T-cell (primary cell): Measurements from ENCODE around the gene CCDC33. TPM values are rescaled to one million over a fixed set of nuclear protein-coding genes. Genes with fewer than 3 reads are reported as not detected.

Experiments
- ATAC-seq, 4 experiments: fragments of 200-7000 bp in 3 of 4; fragments of 150-1000 bp in 1 of 4; cut with Tn5 transposase; replicated peaks in 1 of 4; 1 replicate in 3 of 4; 2 replicates in 1 of 4; pipeline ENCODE4 v1.10.0; 2021; ENCODE audit warnings: moderate library complexity in 3 of 4, mild to moderate bottlenecking in 2 of 4, moderate number of reproducible peaks in 1 of 4
- CTCF ChIA-PET, 2 donors: fragments of 300-600 bp; sonication (Branson Sonifier 250); formaldehyde crosslinking; loops; one replicate each; lab custom pipeline; 2022; ENCODE audit warnings: antibody characterized with exemption in 2 of 2; lab: Charles Lee
- POLR2A ChIA-PET, 2 donors: fragments of 300-600 bp; sonication (Branson Sonifier 250); formaldehyde crosslinking; loops; one replicate each; lab custom pipeline; 2022; ENCODE audit warnings: antibody characterized with exemption in 2 of 2; lab: Charles Lee
- DNase-seq, 35 experiments: peaks; one replicate each; pipeline versions ENCODE4 v3.0.0 to v3.0.0-alpha.2; 2013 to 2023
- H3K27ac ChIP-seq: one replicate; pipeline ENCODE4 v1.5.1; 2013; ENCODE audit warnings: low read length
- H3K27me3 ChIP-seq, 2 experiments: replicated peaks in 1 of 2; 1 replicate in 1 of 2; 2 replicates in 1 of 2; pipeline versions ENCODE4 v1.6.1 to v1.7.0; 2013; ENCODE audit warnings: low read length in 1 of 2, mixed read lengths in 1 of 2; ENCODE audit not compliant: control insufficient read depth in 2 of 2, insufficient read depth in 2 of 2; ENCODE audit errors: extremely low read depth in 1 of 2
- H3K36me3 ChIP-seq, 2 donors: 1 replicate in 1 of 2; 2 replicates in 1 of 2; pipeline versions ENCODE4 v1.6.1 to v1.7.0; 2013; ENCODE audit warnings: low read length in 1 of 2; ENCODE audit not compliant: control insufficient read depth in 2 of 2, insufficient read depth in 1 of 2; ENCODE audit errors: extremely low read depth in 1 of 2
- H3K4me1 ChIP-seq, 2 experiments: 1 replicate in 1 of 2; 2 replicates in 1 of 2; pipeline versions ENCODE4 v1.6.1 to v1.7.0; 2013; ENCODE audit warnings: low read length in 2 of 2, mixed read lengths in 1 of 2; ENCODE audit not compliant: insufficient read depth in 2 of 2, control insufficient read depth in 1 of 2; ENCODE audit errors: extremely low read depth in 1 of 2
- H3K4me3 ChIP-seq, 2 donors: 1 replicate in 1 of 2; 2 replicates in 1 of 2; pipeline versions ENCODE4 v1.5.1 to v1.7.0; 2013; ENCODE audit warnings: mild to moderate bottlenecking in 2 of 2, low read length in 1 of 2, moderate library complexity in 1 of 2; ENCODE audit not compliant: control insufficient read depth in 1 of 2; ENCODE audit errors: extremely low read depth in 1 of 2
- H3K9me3 ChIP-seq: 2 replicates; pipeline ENCODE4 v1.7.0; 2013
- H3K27ac Mint-ChIP-seq, 2 donors: one replicate each; pipeline ENCODE4 v1.8.0; 2020 to 2021; ENCODE audit warnings: mild to moderate bottlenecking in 2 of 2, mixed read lengths in 2 of 2
- H3K27me3 Mint-ChIP-seq, 2 donors: one replicate each; pipeline ENCODE4 v1.8.0; 2021 to 2022; ENCODE audit warnings: mixed read lengths in 2 of 2
- H3K36me3 Mint-ChIP-seq: one replicate; pipeline ENCODE4 v1.8.0; 2021; ENCODE audit warnings: mixed read lengths
- H3K4me1 Mint-ChIP-seq, 3 donors: one replicate each; pipeline ENCODE4 v1.8.0; 2020 to 2022; ENCODE audit warnings: mixed read lengths in 3 of 3, mild to moderate bottlenecking in 1 of 3
- H3K4me3 Mint-ChIP-seq, 3 donors: one replicate each; pipeline ENCODE4 v1.8.0; 2020 to 2022; ENCODE audit warnings: mild to moderate bottlenecking in 3 of 3, mixed read lengths in 3 of 3, moderate library complexity in 3 of 3
- H3K9me3 Mint-ChIP-seq, 3 donors: one replicate each; pipeline ENCODE4 v1.8.0; 2020 to 2022; ENCODE audit warnings: mixed read lengths in 3 of 3
- WGBS: methylation state at CpG from one replicate; pipeline ENCODE4 v1.1.5; 2013; ENCODE audit warnings: missing lambda C conversion rate; ENCODE audit not compliant: insufficient coverage; 5-methylcytosine and 5-hydroxymethylcytosine counted together
- total RNA-seq, 35 experiments: library from RNA in 6 of 35; stranded (reverse) in 6 of 35; fragments of 120-200 nt in 1 of 35; gene quantifications; one replicate each; pipeline versions ENCODE4 v1.2.1 to v1.2.4 and lab custom pipeline; 2013 to 2026

CCDC33 gene
- total RNA-seq, 5 donors from 2014 or later (not counting 1 experiment from before 2014, with no cell fraction given): not detected

GRCh38 chr15:74207652-74208440, 28.3 kb upstream of the CCDC33 start:
- H3K4me3 Mint-ChIP-seq: no peak overlapping the region
- peaks cover 0 to 2% (median 0%) of the 10 kb centered on the region in 3 donors for H3K4me1 Mint-ChIP-seq
- WGBS: 84% methylated on average over 10 of the region's 16 CpGs
- POLR2A ChIA-PET: no interaction called here
- Histone ChIP-seq H3K4me1 (peaks cover 0 to 10% of the 10 kb centered on the region in 2 experiments), H3K27me3 (peaks cover 0 to 50% of the 10 kb centered on the region in 2 experiments), H3K9me3 (no peaks in the 10 kb centered on the region), H3K4me3 (no peak overlapping the region), H3K36me3 (no peaks in the 10 kb centered on the region), H3K27ac (no peak overlapping the region)
- no peak for ATAC-seq
- H3K27ac Mint-ChIP-seq: no peak overlapping the region
- no peaks in the 10 kb centered on the region for H3K9me3 Mint-ChIP-seq
- CTCF ChIA-PET: interaction anchor here in 1 of 2 donors (0.6 kb wide), 1 partner anchor 1340 kb away, joined by 4 read pairs; no protein-coding TSS in a partner anchor
- H3K36me3 Mint-ChIP-seq: no peaks in the 10 kb centered on the region
- DNase-seq: no peak
- H3K27me3 Mint-ChIP-seq: peaks cover 11 to 26% of the 10 kb centered on the region in 2 donors

GRCh38 chr15:74208496-74208895, 27.6 kb upstream of the CCDC33 start:
- Histone ChIP-seq H3K4me3 (no peak overlapping the region), H3K36me3 (no peaks in the 10 kb centered on the region), H3K9me3 (no peaks in the 10 kb centered on the region), H3K4me1 (peaks cover 0 to 9% of the 10 kb centered on the region in 2 experiments), H3K27me3 (peaks cover 0 to 46% of the 10 kb centered on the region in 2 experiments), H3K27ac (no peak overlapping the region)
- Mint-ChIP-seq H3K36me3 (no peaks in the 10 kb centered on the region), H3K4me3 (no peak overlapping the region), H3K9me3 (no peaks in the 10 kb centered on the region), H3K4me1 (no peaks in the 10 kb centered on the region), H3K27ac (no peak overlapping the region), H3K27me3 (peaks cover 11 to 26% of the 10 kb centered on the region in 2 donors)
- ATAC-seq: no peak
- 50% methylated on average over 1 of the region's 6 CpGs for WGBS
- POLR2A ChIA-PET: no interaction called here
- DNase-seq: no peak
- CTCF ChIA-PET: interaction anchor here in 1 of 2 donors (0.6 kb wide), 1 partner anchor 1340 kb away, joined by 4 read pairs; no protein-coding TSS in a partner anchor

GRCh38 chr15:74208901-74209559, 27.1 kb upstream of the CCDC33 start:
- ATAC-seq: no peak
- H3K4me1 Mint-ChIP-seq: no peaks in the 10 kb centered on the region
- Histone ChIP-seq H3K27ac (no peak overlapping the region), H3K4me3 (no peak overlapping the region), H3K27me3 (peaks cover 0 to 46% of the 10 kb centered on the region in 2 experiments), H3K9me3 (no peaks in the 10 kb centered on the region), H3K4me1 (peaks cover 0 to 4% of the 10 kb centered on the region in 2 experiments), H3K36me3 (no peaks in the 10 kb centered on the region)
- no peaks in the 10 kb centered on the region for H3K9me3 Mint-ChIP-seq
- peaks cover 11 to 26% of the 10 kb centered on the region in 2 donors for H3K27me3 Mint-ChIP-seq
- WGBS: 52% methylated on average over 8 of the region's 11 CpGs
- ChIA-PET POLR2A (no interaction called here), CTCF (interaction anchor here in 1 of 2 donors (0.7 kb wide), 1 partner anchor 1816 kb away, joined by 4 read pairs; no protein-coding TSS in a partner anchor)
- no peak overlapping the region for H3K4me3 Mint-ChIP-seq
- DNase-seq: no peak
- no peak overlapping the region for H3K27ac Mint-ChIP-seq
- no peaks in the 10 kb centered on the region for H3K36me3 Mint-ChIP-seq

- ATAC-seq (no peak), DNase-seq (no peak)
- Histone ChIP-seq H3K27ac (no peak overlapping the region), H3K27me3 (peaks cover 0 to 47% of the 10 kb centered on the region in 2 experiments), H3K9me3 (no peaks in the 10 kb centered on the region), H3K4me3 (no peak overlapping the region), H3K4me1 (peaks cover 0 to 3% of the 10 kb centered on the region in 2 experiments), H3K36me3 (no peaks in the 10 kb centered on the region)
- POLR2A ChIA-PET: no interaction called here
- no peak overlapping the region for H3K4me3 Mint-ChIP-seq
- no peaks in the 10 kb centered on the region for H3K36me3 Mint-ChIP-seq
- H3K27me3 Mint-ChIP-seq: peaks cover 11 to 27% of the 10 kb centered on the region in 2 donors
- CTCF ChIA-PET: interaction anchor here in 1 of 2 donors (0.7 kb wide), 1 partner anchor 1815 kb away, joined by 4 read pairs; no protein-coding TSS in a partner anchor
- WGBS: 80% methylated on average over 3 of the region's 5 CpGs
- H3K27ac Mint-ChIP-seq: no peak overlapping the region
- no peaks in the 10 kb centered on the region for H3K9me3 Mint-ChIP-seq
- no peaks in the 10 kb centered on the region for H3K4me1 Mint-ChIP-seq
These were observed 26.6 kb upstream of the CCDC33 start for GRCh38 chr15:74209560-74209958.

- peaks cover 0 to 49% of the 10 kb centered on the region in 2 experiments for H3K27me3 ChIP-seq
These were observed 26.0 kb upstream of the CCDC33 start for GRCh38 chr15:74209997-74210671.

GRCh38 chr15:74210729-74211128, 25.4 kb upstream of the CCDC33 start:
- Histone ChIP-seq H3K4me1 (no peaks in the 10 kb centered on the region), H3K27me3 (peaks cover 0 to 46% of the 10 kb centered on the region in 2 experiments), H3K4me3 (no peak overlapping the region), H3K9me3 (no peaks in the 10 kb centered on the region), H3K36me3 (no peaks in the 10 kb centered on the region), H3K27ac (no peak overlapping the region)
- Mint-ChIP-seq H3K4me3 (no peak overlapping the region), H3K27ac (no peak overlapping the region), H3K36me3 (no peaks in the 10 kb centered on the region), H3K27me3 (peaks cover 11 to 33% of the 10 kb centered on the region in 2 donors), H3K4me1 (no peaks in the 10 kb centered on the region), H3K9me3 (no peaks in the 10 kb centered on the region)
- CTCF ChIA-PET: interaction anchor here in 1 of 2 donors (0.7 kb wide), 1 partner anchor 593 kb away, joined by 3 read pairs; no protein-coding TSS in a partner anchor
- no peak for ATAC-seq
- DNase-seq: no peak
- POLR2A ChIA-PET: no interaction called here

More at GRCh38 chr15:74209997-74210671, 26.0 kb upstream of the CCDC33 start:
- no CpG with 5 or more reads among the region's 4 CpGs for WGBS
- Mint-ChIP-seq H3K4me1 (no peaks in the 10 kb centered on the region), H3K4me3 (no peak overlapping the region), H3K27me3 (peaks cover 11 to 29% of the 10 kb centered on the region in 2 donors), H3K27ac (no peak overlapping the region), H3K9me3 (no peaks in the 10 kb centered on the region), H3K36me3 (no peaks in the 10 kb centered on the region)
- ATAC-seq: no peak
- Histone ChIP-seq H3K9me3 (no peaks in the 10 kb centered on the region), H3K4me3 (no peak overlapping the region), H3K27ac (no peak overlapping the region), H3K36me3 (no peaks in the 10 kb centered on the region), H3K4me1 (no peaks in the 10 kb centered on the region)
- POLR2A ChIA-PET: no interaction called here
- CTCF ChIA-PET: interaction anchor here in 1 of 2 donors (0.7 kb wide), 1 partner anchor 592 kb away, joined by 3 read pairs; no protein-coding TSS in a partner anchor
- no peak for DNase-seq
